Activated B cell treated with CpG ODN at 0.5 μM for 24 hours (primary cell): ENCODE data around the gene NRCAM. TPM values are rescaled to one million over a fixed set of nuclear protein-coding genes. Genes with fewer than 3 reads are reported as not detected.

ENCODE experiments used
- ATAC-seq: fragments of 200-7000 bp; cut with Tn5 transposase; one replicate; pipeline ENCODE4 v1.10.0; 2021; ENCODE audit warnings: low read depth, mild to moderate bottlenecking, moderate library complexity
- CTCF ChIA-PET: fragments of 350-600 bp; sonication (Branson Sonifier 250); formaldehyde crosslinking; loops from one replicate; lab custom pipeline; 2021; ENCODE audit warnings: antibody characterized with exemption; lab: Charles Lee
- POLR2A ChIA-PET: fragments of 350-600 bp; sonication (Branson Sonifier 250); formaldehyde crosslinking; loops from one replicate; lab custom pipeline; 2021; ENCODE audit warnings: antibody characterized with exemption; lab: Charles Lee
- DNase-seq: peaks from one replicate; pipeline ENCODE4 v3.0.0; 2022
- H3K27ac Mint-ChIP-seq: one replicate; pipeline ENCODE4 v1.8.0; 2020; ENCODE audit warnings: mixed read lengths
- H3K27me3 Mint-ChIP-seq: one replicate; pipeline ENCODE4 v1.8.0; 2021; ENCODE audit warnings: mixed read lengths
- H3K36me3 Mint-ChIP-seq: one replicate; pipeline ENCODE4 v1.8.0; 2021; ENCODE audit warnings: low read depth, mixed read lengths
- H3K4me1 Mint-ChIP-seq: one replicate; pipeline ENCODE4 v1.8.0; 2021; ENCODE audit warnings: mixed read lengths
- H3K4me3 Mint-ChIP-seq: one replicate; pipeline ENCODE4 v1.8.0; 2020; ENCODE audit warnings: mild to moderate bottlenecking, mixed read lengths
- H3K9me3 Mint-ChIP-seq: one replicate; pipeline ENCODE4 v1.8.0; 2020; ENCODE audit warnings: mixed read lengths
- CTCF ChIP-seq: fragments of 200-600 bp; IDR thresholded peaks from one replicate; pipeline ENCODE4 v1.8.0; 2022; ENCODE audit warnings: antibody characterized with exemption, mild to moderate bottlenecking
- intact Hi-C: fragments of 100-400 bp; cut with micrococcal nuclease; formaldehyde crosslinking; loops from one replicate; pipeline ENCODE4 v1.15.1; 2024
- total RNA-seq: library from RNA; stranded (reverse); gene quantifications from 2 replicates; pipeline ENCODE4 v1.2.3, GENCODE V29; 2022

Gene NRCAM
- total RNA-seq, 1 donor from 2014 or later, result 2.2 TPM

DNA sequence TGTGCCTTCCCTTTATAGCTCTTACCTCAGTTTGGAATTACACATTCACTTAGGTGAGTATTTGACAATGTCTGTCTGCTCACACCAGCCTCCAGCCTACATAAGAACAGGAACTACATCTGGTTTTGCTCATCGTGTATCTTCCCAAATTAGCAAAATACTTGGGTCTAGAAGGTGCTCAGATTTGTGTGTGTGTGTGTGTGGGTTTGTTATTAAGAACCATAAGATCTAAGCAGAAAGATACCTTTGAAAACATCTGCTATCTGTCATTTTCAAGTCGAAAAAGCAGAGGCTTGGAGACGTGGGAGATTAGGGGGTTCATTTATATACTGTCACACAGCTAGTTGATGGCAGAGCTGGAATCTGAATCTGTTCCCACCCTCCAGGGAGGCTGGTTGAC, 311.3 kb downstream of the NRCAM start:
- Mint-ChIP-seq H3K36me3 (no peaks in the 10 kb centered on the region), H3K4me1 (no peaks in the 10 kb centered on the region), H3K9me3 (no peaks in the 10 kb centered on the region), H3K4me3 (no peak overlapping the region), H3K27ac (no peak overlapping the region), H3K27me3 (peaks cover 4% of the 10 kb centered on the region)
- ATAC-seq (no peak), DNase-seq (no peak)
- POLR2A ChIA-PET, result interaction anchor here (0.6 kb wide), 1 partner anchor 37 kb away, joined by 4 read pairs; no protein-coding TSS in a partner anchor
- CTCF ChIA-PET, result interaction anchor here (1.2 to 4.4 kb wide), 11 partner anchors 8 to 681 kb away, joined by 3 to 86 read pairs (median 6); no protein-coding TSS in a partner anchor
- no peak for TF ChIP-seq CTCF
- intact Hi-C loops, result loop anchor here (5.0 to 10.0 kb wide), 3 partner anchors 140 to 683 kb away; partner anchors contain the start of gene LAMB1

- CTCF ChIA-PET, result interaction anchor here (3.9 to 4.4 kb wide), 2 partner anchors 31 to 35 kb away, joined by 39 to 86 read pairs; no protein-coding TSS in a partner anchor
- no peak for TF ChIP-seq CTCF
- Mint-ChIP-seq H3K9me3 (no peaks in the 10 kb centered on the region), H3K27me3 (peaks cover 4% of the 10 kb centered on the region), H3K4me3 (no peak overlapping the region), H3K4me1 (no peaks in the 10 kb centered on the region), H3K36me3 (no peaks in the 10 kb centered on the region), H3K27ac (no peak overlapping the region)
- ATAC-seq, result no peak
- DNase-seq, result no peak
- intact Hi-C loops, result loop anchor here (10.0 kb wide), 2 partner anchors 139 to 219 kb away; partner anchors contain the start of gene LAMB1
- POLR2A ChIA-PET, result interaction anchor here (0.7 kb wide), 1 partner anchor 27 kb away, joined by 5 read pairs; no protein-coding TSS in a partner anchor
These were observed 312.4 kb downstream of the NRCAM start for GRCh38 chr7:108143658-108144420.

GRCh38 chr7:108142675-108143259, 313.5 kb downstream of the NRCAM start:
- Mint-ChIP-seq H3K9me3 (no peaks in the 10 kb centered on the region), H3K27ac (no peak overlapping the region), H3K27me3 (peaks cover 4% of the 10 kb centered on the region), H3K4me1 (no peaks in the 10 kb centered on the region), H3K36me3 (no peaks in the 10 kb centered on the region), H3K4me3 (no peak overlapping the region)
- ChIA-PET CTCF (interaction anchor here (4.4 kb wide), 1 partner anchor 34 kb away, joined by 39 read pairs; no protein-coding TSS in a partner anchor), POLR2A (no interaction called here)
- intact Hi-C loops, result loop anchor here (10.0 kb wide), 2 partner anchors 138 to 218 kb away; partner anchors contain the start of gene LAMB1
- TF ChIP-seq CTCF, result no peak
- no peak for DNase-seq
- ATAC-seq, result no peak

- peaks cover 4% of the 10 kb centered on the region for H3K27me3 Mint-ChIP-seq
- no peaks in the 10 kb centered on the region for H3K9me3 Mint-ChIP-seq
- ATAC-seq (no peak), DNase-seq (no peak)
- H3K36me3 Mint-ChIP-seq, result no peaks in the 10 kb centered on the region
- ChIA-PET CTCF (no interaction called here), POLR2A (no interaction called here)
- H3K4me1 Mint-ChIP-seq, result no peaks in the 10 kb centered on the region
- no peak overlapping the region for H3K4me3 Mint-ChIP-seq
- intact Hi-C loops, result loop anchor here (10.0 kb wide), 2 partner anchors 137 to 217 kb away; partner anchors contain the start of gene LAMB1
- no peak overlapping the region for H3K27ac Mint-ChIP-seq
- no peak for TF ChIP-seq CTCF
These were observed 314.1 kb downstream of the NRCAM start for GRCh38 chr7:108142180-108142579.

DNA sequence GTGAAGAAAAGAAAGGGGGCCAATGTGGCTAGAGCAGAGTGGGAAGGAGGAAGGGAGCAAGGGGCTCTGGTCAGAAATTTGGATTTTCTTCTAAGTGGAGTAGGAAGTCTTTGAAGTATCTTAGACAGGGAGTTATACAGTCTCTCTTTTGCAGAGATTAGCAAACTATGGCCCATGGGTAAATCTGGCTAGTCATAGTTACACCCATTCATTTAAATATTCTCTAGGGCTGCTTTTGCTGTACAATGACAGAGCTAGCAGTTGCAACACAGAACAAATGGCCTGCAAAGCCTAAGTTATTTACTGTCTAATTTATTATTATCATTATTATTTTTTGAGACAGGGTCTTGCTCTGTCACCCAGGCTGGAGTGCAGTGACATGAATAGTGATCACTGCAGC, 315.6 kb downstream of the NRCAM start:
- TF ChIP-seq CTCF, result no peak
- no peak for DNase-seq
- no peaks in the 10 kb centered on the region for H3K9me3 Mint-ChIP-seq
- H3K36me3 Mint-ChIP-seq, result no peaks in the 10 kb centered on the region
- H3K4me1 Mint-ChIP-seq, result peaks cover 11% of the 10 kb centered on the region
- no peaks in the 10 kb centered on the region for H3K27me3 Mint-ChIP-seq
- intact Hi-C loops, result loop anchor here (10.0 kb wide), 2 partner anchors 136 to 216 kb away; partner anchors contain the start of gene LAMB1
- no peak overlapping the region for H3K4me3 Mint-ChIP-seq
- CTCF ChIA-PET, result interaction anchor here (1.1 kb wide), 1 partner anchor 31 kb away, joined by 3 read pairs; no protein-coding TSS in a partner anchor
- no peak for ATAC-seq
- POLR2A ChIA-PET, result no interaction called here
- H3K27ac Mint-ChIP-seq, result no peak overlapping the region
